GM21737 (cell line): ENCODE results near the gene CFL1.

ENCODE experiments used
- ATAC-seq: cut with Tn5 transposase; IDR thresholded peaks from one replicate; pipeline ENCODE4 v1.9.1; 2021; ENCODE audit warnings: mild to moderate bottlenecking, moderate library complexity; ENCODE audit not compliant: unreplicated experiment

Gene CFL1

GRCh38 chr11:65888163-65888814, 30.3 kb upstream of the CFL1 start, which contains the start of gene FIBP:
Gene FIBP, minus strand, starts transcription at chr11:65888471. Its CDS starts 53 bp downstream, at chr11:65888418.
- ATAC-seq, result peak; percentile 42

- ATAC-seq, result no peak
Measured at GRCh38 chr11:65887723-65888162, 29.8 kb upstream of the CFL1 start.

GRCh38 chr11:65886826-65887722, 29.1 kb upstream of the CFL1 start:
- no peak for ATAC-seq

DNA sequence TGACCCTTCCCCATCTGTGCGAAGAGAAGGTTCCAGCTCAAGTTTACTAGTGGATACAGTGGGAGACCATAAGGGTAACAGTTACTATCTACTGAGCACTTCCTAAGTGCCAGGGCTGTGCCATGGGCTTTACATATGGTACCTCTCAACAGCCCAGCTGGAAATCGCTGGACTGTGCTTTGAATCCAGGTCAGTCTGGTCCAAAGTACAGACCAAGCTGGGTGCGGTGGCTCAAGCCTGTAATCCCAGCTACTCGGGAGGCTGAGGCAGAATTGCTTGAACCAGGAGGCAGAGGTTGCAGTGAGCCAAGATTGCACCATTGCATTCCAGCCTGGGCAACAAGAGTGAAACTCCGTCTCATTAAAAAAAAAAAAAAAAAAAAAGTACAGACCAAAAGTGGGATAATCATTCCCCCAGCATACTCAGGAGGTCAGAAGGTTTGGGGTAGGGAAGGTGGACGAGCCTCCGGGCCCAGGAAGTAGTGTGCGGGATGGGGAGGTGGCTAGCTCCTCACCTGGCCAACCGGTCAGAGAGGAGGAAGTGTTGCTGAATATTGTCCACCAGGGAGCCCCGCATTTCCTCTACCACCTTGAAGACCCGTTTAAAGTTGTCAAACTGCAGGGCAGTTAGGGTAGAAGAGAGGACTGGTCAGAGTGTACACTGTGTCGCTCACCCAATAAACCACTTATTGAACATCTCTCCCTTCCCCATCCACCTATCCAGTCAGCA, 28.0 kb upstream of the CFL1 start:
- no peak for ATAC-seq

DNA sequence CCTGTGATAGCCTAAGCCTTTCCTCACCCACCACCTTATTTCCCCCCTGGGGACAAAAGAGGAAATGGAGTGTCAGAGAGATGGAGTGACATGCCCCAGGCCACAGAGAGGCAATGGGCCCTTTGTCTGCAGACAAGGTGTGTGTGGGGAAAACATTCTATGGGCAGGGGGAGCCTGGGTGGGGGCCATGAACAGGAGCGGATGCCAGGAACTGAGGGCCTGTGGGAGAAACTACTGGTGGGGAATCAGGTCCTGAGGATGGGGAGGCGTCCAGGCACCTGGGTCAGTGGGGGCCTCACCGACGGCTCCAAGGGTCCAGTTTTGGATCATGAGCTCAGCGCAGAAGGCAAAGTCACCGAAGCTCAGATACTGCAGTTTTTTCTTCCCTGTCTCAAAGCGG, 27.3 kb upstream of the CFL1 start:
- no peak for ATAC-seq

DNA sequence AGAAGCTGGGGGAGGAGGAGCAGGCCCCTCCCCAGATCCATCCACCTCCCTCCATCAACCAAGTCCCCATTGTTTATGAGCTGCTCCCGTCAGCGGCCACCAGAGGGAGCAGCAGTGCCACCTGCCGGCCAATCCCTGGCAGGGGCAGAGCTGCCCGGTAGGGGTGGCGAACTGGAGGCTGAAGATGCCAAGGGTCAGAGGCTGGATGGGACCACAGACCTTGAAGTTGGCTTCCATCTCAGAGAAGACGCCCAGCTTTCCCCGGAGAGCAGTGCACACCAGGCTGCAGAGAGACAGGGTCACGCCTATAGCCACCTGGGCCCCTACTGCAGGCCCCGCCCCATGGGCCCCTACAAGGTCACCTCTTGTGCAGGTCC, 26.7 kb upstream of the CFL1 start:
- ATAC-seq, result no peak

- ATAC-seq, result no peak
Measured at GRCh38 chr11:65883786-65884715, 26.1 kb upstream of the CFL1 start.

DNA sequence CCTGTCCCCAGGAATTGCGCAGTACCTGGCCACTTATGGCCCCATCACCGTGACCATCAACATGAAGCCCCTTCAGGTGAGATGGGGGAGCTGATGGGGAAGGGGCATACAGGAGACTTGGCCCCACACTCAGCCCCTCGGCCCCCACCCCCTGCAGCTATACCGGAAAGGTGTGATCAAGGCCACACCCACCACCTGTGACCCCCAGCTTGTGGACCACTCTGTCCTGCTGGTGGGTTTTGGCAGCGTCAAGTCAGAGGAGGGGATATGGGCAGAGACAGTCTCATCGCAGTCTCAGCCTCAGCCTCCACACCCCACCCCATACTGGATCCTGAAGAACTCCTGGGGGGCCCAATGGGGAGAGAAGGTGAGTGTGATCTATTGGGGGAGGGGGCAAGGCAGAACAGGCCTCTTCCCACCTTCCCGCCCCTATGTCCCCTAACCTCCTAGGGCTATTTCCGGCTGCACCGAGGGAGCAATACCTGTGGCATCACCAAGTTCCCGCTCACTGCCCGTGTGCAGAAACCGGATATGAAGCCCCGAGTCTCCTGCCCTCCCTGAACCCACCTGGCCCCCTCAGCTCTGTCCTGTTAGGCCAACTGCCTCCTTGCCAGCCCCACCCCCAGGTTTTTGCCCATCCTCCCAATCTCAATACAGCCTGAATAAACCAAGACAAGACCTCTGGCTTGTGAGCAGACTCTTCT, 25.2 kb upstream of the CFL1 start:
- ATAC-seq, result no peak

- no peak for ATAC-seq
Measured at GRCh38 chr11:65882120-65883057, 24.4 kb upstream of the CFL1 start.

DNA sequence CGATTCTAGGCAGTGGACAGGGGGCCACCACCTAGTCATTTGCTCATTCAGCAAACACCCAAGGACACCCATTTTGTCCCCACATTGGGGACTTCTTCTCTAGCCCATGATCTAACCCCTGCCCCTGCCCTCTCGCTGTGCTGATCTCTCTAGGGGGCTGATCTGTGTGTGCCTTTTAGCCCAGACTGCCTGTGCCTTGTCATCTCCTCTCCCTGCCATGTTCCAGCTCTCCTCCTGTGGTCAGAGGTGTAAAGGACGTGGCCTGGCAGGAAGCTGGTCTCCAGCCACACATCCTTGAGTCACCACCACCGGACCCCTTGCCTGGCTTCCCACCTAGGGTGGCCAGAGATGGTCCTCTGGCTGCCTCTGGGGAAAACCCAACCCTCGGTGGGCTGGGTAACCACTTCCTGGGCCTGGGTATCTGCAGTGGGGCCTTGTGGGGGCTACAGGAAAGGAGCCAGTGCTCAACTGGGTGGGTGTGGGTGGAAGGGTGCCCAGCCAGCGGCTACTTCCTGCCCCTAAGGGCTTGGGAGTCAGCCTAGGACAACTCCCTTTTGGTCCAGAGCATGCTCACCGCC, 23.0 kb upstream of the CFL1 start:
- no peak for ATAC-seq

- no peak for ATAC-seq
Measured at GRCh38 chr11:65880027-65880426, 22.0 kb upstream of the CFL1 start.

- no peak for ATAC-seq
Measured at GRCh38 chr11:65879617-65880016, 21.6 kb upstream of the CFL1 start, which contains the start of gene CTSW. Gene CTSW, plus strand, starts transcription at chr11:65879837. Its CDS starts 18 bp downstream, at chr11:65879855.

DNA sequence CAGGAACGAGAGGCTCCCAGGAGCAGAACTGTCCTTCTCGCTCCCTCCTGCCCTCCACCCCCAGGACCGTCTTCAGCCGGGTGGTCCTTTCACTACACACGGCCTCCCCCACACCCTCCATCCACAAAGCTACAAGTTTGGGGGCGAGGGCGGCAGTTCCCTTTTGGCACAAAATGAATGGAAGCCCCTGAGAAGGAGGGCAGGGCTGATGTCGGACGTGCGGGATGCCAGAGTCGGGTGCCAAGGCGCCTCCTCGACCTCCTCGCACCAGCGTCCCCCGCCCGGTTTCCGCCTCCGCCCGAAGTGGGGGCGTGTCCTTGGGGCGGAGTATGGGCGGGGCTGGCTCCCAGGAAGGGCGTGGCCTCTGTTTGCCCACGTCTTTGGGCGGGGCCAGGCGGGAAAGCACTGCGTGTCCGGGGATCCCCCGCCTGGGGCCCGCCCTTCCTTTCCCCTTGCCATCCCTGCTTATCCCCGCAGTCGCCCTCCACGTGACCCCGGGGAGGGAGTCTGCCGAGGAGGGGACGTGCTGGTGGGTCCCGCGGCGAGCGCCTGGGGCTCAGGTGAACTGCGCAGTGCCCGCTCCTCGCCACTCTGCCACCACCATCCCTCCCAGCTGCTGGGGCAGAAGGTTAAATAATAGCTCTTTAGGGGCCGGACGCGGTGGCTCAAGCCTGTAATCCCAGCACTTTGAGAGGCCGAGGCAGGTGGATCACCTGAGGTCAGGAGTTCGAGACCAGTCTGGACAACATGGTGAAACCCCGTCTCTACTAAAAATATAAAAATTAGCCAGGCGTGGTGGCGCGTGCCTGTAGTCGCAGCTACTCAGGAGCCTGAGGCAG, 15.6 kb upstream of the CFL1 start:
- peak; percentile 69 for ATAC-seq

DNA sequence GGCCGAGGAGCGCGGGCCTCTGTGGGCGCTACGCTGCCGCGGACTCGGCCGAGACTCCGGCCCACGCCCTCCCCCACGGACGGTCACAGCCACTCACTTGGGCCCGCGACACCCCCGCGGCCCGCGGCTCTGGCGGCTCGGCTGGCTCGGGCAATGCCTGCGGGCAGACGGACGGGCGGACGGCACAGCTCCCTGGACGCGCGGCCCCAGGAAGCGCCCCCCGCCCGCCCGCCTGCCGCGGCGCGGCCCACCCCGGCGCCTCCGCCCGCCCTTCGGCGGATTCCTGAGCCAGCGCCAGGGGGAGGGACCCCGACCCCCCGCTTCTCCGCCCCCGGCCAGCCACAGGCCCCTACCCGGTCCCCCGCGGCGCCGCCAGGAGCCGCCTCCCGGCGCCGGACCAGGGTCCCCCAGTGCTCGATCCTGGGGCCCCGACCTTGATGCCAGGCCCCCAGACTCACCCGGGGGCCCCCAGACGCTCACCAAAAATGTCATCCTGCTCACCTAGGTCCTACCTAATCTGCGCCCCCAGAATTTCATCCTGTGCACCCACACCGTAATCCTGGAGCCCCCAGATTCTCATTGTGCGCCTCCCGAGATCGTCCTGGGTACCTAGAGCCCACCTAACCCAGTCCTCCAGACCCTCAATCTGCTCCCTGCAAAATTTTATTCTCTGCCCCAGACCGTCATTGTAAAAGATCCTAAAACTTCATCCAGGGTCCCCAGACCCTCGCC, 14.8 kb upstream of the CFL1 start, which contains the start of gene EFEMP2:
TSS of gene EFEMP2 (minus strand) at position 215 of the 732 bp plus-strand sequence. CDS start 446 bp downstream, outside the sequence.
- no peak for ATAC-seq

DNA sequence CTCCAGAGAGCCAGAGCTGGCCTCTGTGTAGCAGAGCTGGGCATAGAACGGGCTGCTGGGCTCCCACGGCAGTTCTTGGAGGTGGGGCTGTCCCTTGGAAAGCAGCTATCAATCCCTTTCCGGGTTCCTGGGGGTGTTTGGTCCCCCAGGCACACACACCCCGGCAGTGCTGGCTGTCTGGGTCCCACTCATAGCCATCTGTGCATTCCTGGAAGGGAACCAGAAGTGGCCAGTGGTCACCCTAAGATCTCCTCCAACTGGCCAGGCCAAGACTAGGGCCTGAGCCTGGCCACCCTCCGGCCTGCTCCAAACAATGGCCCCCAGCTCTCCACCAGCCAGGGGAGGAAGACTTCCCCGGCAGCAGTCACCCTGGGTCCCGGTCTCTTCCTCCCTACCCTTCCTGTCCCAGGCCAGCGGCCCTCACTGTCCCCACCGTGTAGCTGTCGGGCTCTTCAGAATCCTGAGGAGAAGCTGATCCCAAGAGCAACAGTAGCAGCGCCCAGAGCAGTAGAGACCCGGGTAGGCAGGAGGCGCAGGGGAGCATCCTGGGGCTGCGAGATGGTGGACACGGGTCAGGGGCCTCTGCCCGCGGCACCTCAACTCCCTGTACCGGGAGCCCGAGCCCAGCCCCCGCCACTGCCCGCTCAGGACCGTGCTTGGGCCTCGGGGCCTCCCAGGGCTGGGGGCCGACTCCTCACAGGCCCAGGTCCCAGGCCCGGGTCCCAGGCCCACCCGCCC, 14.0 kb upstream of the CFL1 start:
- ATAC-seq, result no peak
